GM12878 (cell line): ENCODE results near the gene PLEKHJ1. TPM values are rescaled to one million over a fixed set of nuclear protein-coding genes. Genes with fewer than 3 reads are reported as not detected.

Experiments used
- ATAC-seq: fragments of 200-7000 bp; cut with Tn5 transposase; 3 replicates; pipeline ENCODE4 v1.9.1; 2020; ENCODE audit warnings: mild to moderate bottlenecking, moderate library complexity
- BruUV-seq: library from RNA; stranded (reverse); fragments of 400-500 nt; replicated peaks from 2 replicates; lab custom pipeline; 2021; lab: Mats Ljungman, UMichigan
- CTCF ChIA-PET: fragments of 300-600 bp; sonication (Branson Sonifier 250); formaldehyde crosslinking; extraction: SDS; loops from one replicate; lab custom pipeline; 2021; ENCODE audit warnings: inconsistent platforms; lab: Yijun Ruan, JAX
- POLR2A ChIA-PET: fragments of 350-600 bp; formaldehyde crosslinking; extraction: SDS; loops from one replicate; lab custom pipeline; 2021; ENCODE audit warnings: inconsistent platforms; lab: Charles Lee
- RAD21 ChIA-PET: fragments of 300-600 bp; sonication (Branson Sonifier 250); formaldehyde crosslinking; loops from one replicate; lab custom pipeline; 2023; ENCODE audit warnings: antibody characterized with exemption; ENCODE audit not compliant: unreplicated experiment; lab: Charles Lee
- SMC1A ChIA-PET: fragments of 300-600 bp; sonication (Branson Sonifier 250); formaldehyde crosslinking; loops from one replicate; lab custom pipeline; 2023; ENCODE audit not compliant: unreplicated experiment, uncharacterized antibody; lab: Charles Lee
- DNase-seq: peaks from one replicate; pipeline ENCODE4 v3.0.0-alpha.2; 2011; ENCODE audit warnings: low read depth, low spot score
- FAIRE-seq: peaks from 3 replicates; lab custom pipeline; 2011; peaks lifted over from hg19 to GRCh38; lab: Jason Lieb, UNC
- H2AFZ ChIP-seq: 2 replicates; pipeline ENCODE4 v1.6.0; 2011; ENCODE audit warnings: low read depth, low read length, control low read depth; ENCODE audit not compliant: control insufficient read depth
- H3K27ac ChIP-seq: 2 replicates; pipeline ENCODE4 v1.5.1; 2011; ENCODE audit warnings: control low read depth; ENCODE audit not compliant: control insufficient read depth, insufficient read depth
- H3K27me3 ChIP-seq, 2 experiments: replicated peaks in 1 of 2; 2 replicates each; pipeline versions ENCODE4 v1.6.0 to v1.6.1; 2011; ENCODE audit warnings: low read length in 1 of 2; ENCODE audit not compliant: control insufficient read depth in 2 of 2, insufficient read depth in 2 of 2
- H3K36me3 ChIP-seq, 2 experiments: 2 replicates each; pipeline ENCODE4 v1.5.1; 2011; ENCODE audit warnings: low read length in 1 of 2; ENCODE audit not compliant: control insufficient read depth in 2 of 2, insufficient read depth in 2 of 2
- H3K4me1 ChIP-seq: 2 replicates; pipeline ENCODE4 v1.6.1; 2011; ENCODE audit warnings: mild to moderate bottlenecking, low read length, moderate library complexity, mixed read lengths; ENCODE audit not compliant: control insufficient read depth, insufficient read depth
- H3K4me2 ChIP-seq: 2 replicates; pipeline ENCODE4 v1.6.0; 2011; ENCODE audit warnings: control low read depth; ENCODE audit not compliant: control insufficient read depth, insufficient read depth
- H3K4me3 ChIP-seq: fragments of 200-600 bp; sonication (generic); 2 replicates; pipeline ENCODE4 v1.5.1; 2016
- H3K79me2 ChIP-seq: 2 replicates; pipeline ENCODE4 v1.6.0; 2011; ENCODE audit warnings: low read length; ENCODE audit not compliant: control insufficient read depth, insufficient read depth
- H3K9ac ChIP-seq: 2 replicates; pipeline ENCODE4 v1.8.0; 2011; ENCODE audit warnings: low read length, control low read depth, mixed read lengths; ENCODE audit not compliant: control insufficient read depth, insufficient read depth
- H3K9me3 ChIP-seq: replicated peaks from 3 replicates; pipeline ENCODE4 v1.5.1; 2011; ENCODE audit warnings: mild to moderate bottlenecking, low read length; ENCODE audit not compliant: control insufficient read depth, insufficient read depth
- H4K20me1 ChIP-seq: 2 replicates; pipeline ENCODE4 v1.6.0; 2011; ENCODE audit not compliant: control insufficient read depth, insufficient read depth
- BMI1 ChIP-seq: fragments of 450-650 bp; IDR thresholded peaks from 2 replicates; pipeline ENCODE4 v1.6.1; 2016; ENCODE audit warnings: mild to moderate bottlenecking, moderate library complexity, borderline replicate concordance
- E2F4 ChIP-seq: IDR thresholded peaks from 2 replicates; pipeline ENCODE4 v1.6.1; 2012; ENCODE audit warnings: low read depth, low read length, improper control_type of control experiment
- HDAC2 ChIP-seq: fragments of 200-600 bp; sonication (generic); IDR thresholded peaks from 2 replicates; pipeline ENCODE4 v1.6.1; 2017
- KLF5 ChIP-seq: fragments of 450-650 bp; IDR thresholded peaks from 2 replicates; pipeline ENCODE4 v1.6.1; 2014; ENCODE audit warnings: mild to moderate bottlenecking; ENCODE audit not compliant: partially characterized antibody
- PBX3 ChIP-seq: IDR thresholded peaks from 2 replicates; pipeline ENCODE4 v1.6.1; 2011; ENCODE audit warnings: mild to moderate bottlenecking, low read depth, low read length, moderate library complexity; ENCODE audit not compliant: insufficient replicate concordance
- SREBF1 ChIP-seq: IDR thresholded peaks from 2 replicates; pipeline ENCODE4 v1.6.1; 2012; ENCODE audit warnings: mild to moderate bottlenecking, low read length
- ZSCAN29 ChIP-seq: fragments of 450-650 bp; IDR thresholded peaks from 2 replicates; pipeline ENCODE4 v1.6.1; 2017; ENCODE audit warnings: mild to moderate bottlenecking, moderate library complexity
- WGBS: methylation state at CpG from one replicate; pipeline ENCODE4 v1.1.6; 2016; ENCODE audit warnings: low lambda C conversion rate; ENCODE audit not compliant: insufficient replicate concordance, insufficient coverage; ENCODE audit errors: missing lambda C conversion rate; 5-methylcytosine and 5-hydroxymethylcytosine counted together
- in situ Hi-C: fragments of 300-500 bp; cut with MboI; formaldehyde crosslinking; loops from 9 replicates; pipeline ENCODE4 v1.14.3; 2018; ENCODE audit warnings: mixed read lengths
- intact Hi-C: fragments of 100-400 bp; cut with micrococcal nuclease; formaldehyde crosslinking; loops from one replicate; pipeline ENCODE4 v1.14.2; 2022; ENCODE audit not compliant: unreplicated experiment
- polyA plus RNA-seq, 11 experiments: library from polyadenylated mRNA; depleted of rRNA in 4 of 11; unstranded in 6 of 11; stranded (reverse) in 5 of 11; fragments of >200 nt; fragmentation: Nextera tagmentation in 4 of 11; fragmentation: Illumina TruSeq in 1 of 11; extraction: Ambion mirVana in 4 of 11; extraction: Trizol in 1 of 11; gene quantifications; 1 replicate in 1 of 11; 2 replicates in 10 of 11; pipeline versions ENCODE4 v1.2.1 to v1.2.3, GENCODE V29; 2011 to 2016; ENCODE audit warnings: inconsistent platforms in 2 of 11, missing spikeins in 2 of 11, low read depth in 1 of 11
- total RNA-seq, 4 experiments: library from RNA; depleted of rRNA in 3 of 4; stranded (reverse); fragments of >200 nt in 3 of 4; fragmentation: Illumina TruSeq in 1 of 4; extraction: Trizol in 1 of 4; gene quantifications; 2 replicates each; pipeline versions ENCODE4 v1.2.1 to v1.2.3, GENCODE V29; 2013 to 2021
- TF ChIP-seq, protein P1 (sequence below): fragments of 450-650 bp; IDR thresholded peaks from 2 replicates; pipeline ENCODE4 v1.6.1; 2017; ENCODE audit warnings: low read depth, mild to moderate bottlenecking, moderate library complexity
- TF ChIP-seq, protein P2 (sequence below): fragments of 450-650 bp; IDR thresholded peaks from 2 replicates; pipeline ENCODE4 v1.6.1; 2017; ENCODE audit warnings: antibody characterized with exemption, mild to moderate bottlenecking, moderate library complexity

PLEKHJ1 gene
- total and polyA plus RNA-seq, 10 of the 15 experiments (the other 5 are each of a cell fraction or from before 2014, with no cell fraction given), result 1.3 to 133 (median 75.0) TPM

DNA sequence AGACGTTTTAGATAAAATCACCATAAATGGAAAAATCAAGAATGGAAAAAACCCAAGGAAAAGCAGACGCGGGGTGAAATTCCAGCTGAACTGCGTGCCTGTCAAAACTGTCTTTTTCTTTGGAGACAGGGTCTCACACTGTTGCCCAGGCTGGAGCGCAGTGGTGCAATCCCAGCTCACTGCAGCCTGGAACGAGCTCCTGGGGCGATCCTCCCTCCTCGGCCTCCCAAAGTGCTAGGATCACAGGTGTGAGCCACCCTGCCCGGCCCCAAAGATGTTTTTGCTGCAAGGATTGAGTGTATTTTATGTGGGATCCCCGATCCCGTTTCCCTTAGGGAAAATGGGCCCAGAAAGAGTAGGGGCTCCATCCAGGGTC, 46.7 kb upstream of the PLEKHJ1 start:
- POLR2A ChIA-PET, result no interaction called here
- H3K4me3 ChIP-seq, result no peak overlapping the region
- in situ Hi-C loops (no loop called here), intact Hi-C loops (no loop called here)
- no peak for TF ChIP-seq KLF5
- no peak for TF ChIP-seq SREBF1
- TF ChIP-seq ZSCAN29, result no peak
- no peak for TF ChIP-seq E2F4
- TF ChIP-seq BMI1, result no peak
- TF ChIP-seq, protein P1, sequence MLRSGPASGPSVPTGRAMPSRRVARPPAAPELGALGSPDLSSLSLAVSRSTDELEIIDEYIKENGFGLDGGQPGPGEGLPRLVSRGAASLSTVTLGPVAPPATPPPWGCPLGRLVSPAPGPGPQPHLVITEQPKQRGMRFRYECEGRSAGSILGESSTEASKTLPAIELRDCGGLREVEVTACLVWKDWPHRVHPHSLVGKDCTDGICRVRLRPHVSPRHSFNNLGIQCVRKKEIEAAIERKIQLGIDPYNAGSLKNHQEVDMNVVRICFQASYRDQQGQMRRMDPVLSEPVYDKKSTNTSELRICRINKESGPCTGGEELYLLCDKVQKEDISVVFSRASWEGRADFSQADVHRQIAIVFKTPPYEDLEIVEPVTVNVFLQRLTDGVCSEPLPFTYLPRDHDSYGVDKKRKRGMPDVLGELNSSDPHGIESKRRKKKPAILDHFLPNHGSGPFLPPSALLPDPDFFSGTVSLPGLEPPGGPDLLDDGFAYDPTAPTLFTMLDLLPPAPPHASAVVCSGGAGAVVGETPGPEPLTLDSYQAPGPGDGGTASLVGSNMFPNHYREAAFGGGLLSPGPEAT, result no peak
- no peak for TF ChIP-seq HDAC2
- TF ChIP-seq PBX3, result no peak
- TF ChIP-seq, protein P2, sequence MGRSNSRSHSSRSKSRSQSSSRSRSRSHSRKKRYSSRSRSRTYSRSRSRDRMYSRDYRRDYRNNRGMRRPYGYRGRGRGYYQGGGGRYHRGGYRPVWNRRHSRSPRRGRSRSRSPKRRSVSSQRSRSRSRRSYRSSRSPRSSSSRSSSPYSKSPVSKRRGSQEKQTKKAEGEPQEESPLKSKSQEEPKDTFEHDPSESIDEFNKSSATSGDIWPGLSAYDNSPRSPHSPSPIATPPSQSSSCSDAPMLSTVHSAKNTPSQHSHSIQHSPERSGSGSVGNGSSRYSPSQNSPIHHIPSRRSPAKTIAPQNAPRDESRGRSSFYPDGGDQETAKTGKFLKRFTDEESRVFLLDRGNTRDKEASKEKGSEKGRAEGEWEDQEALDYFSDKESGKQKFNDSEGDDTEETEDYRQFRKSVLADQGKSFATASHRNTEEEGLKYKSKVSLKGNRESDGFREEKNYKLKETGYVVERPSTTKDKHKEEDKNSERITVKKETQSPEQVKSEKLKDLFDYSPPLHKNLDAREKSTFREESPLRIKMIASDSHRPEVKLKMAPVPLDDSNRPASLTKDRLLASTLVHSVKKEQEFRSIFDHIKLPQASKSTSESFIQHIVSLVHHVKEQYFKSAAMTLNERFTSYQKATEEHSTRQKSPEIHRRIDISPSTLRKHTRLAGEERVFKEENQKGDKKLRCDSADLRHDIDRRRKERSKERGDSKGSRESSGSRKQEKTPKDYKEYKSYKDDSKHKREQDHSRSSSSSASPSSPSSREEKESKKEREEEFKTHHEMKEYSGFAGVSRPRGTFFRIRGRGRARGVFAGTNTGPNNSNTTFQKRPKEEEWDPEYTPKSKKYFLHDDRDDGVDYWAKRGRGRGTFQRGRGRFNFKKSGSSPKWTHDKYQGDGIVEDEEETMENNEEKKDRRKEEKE, result no peak
- H4K20me1 ChIP-seq, result no peaks in the 10 kb centered on the region
- H3K27ac ChIP-seq, result no peak overlapping the region
- no peak for FAIRE-seq
- H3K9ac ChIP-seq, result no peak overlapping the region
- H2AFZ ChIP-seq, result no peak overlapping the region
- 74% methylated on average over 11 of the region's 11 CpGs for WGBS
- H3K4me1 ChIP-seq, result peaks cover 14% of the 10 kb centered on the region
- no peaks in the 10 kb centered on the region for H3K36me3 ChIP-seq
- DNase-seq, result no peak
- CTCF ChIA-PET, result no interaction called here
- no peaks in the 10 kb centered on the region for H3K9me3 ChIP-seq
- SMC1A ChIA-PET, result no interaction called here
- H3K27me3 ChIP-seq, result peaks cover 0 to 3% of the 10 kb centered on the region in 2 experiments; a peak in 2 of 4 replicates
- BruUV-seq, result no TSS peak
- H3K4me2 ChIP-seq, result no peak overlapping the region
- RAD21 ChIA-PET, result no interaction called here
- ATAC-seq, result no peak
- H3K79me2 ChIP-seq, result no peaks in the 10 kb centered on the region
